Esophagus muscularis mucosa (tissue), 3 donors: Measurements from ENCODE around the gene MST1R.

Experiments used
- POLR2A ChIP-seq: fragments of 450-650 bp; IDR thresholded peaks from one replicate; pipeline ENCODE4 v1.6.1; 2017; ENCODE audit warnings: antibody characterized with exemption, moderate library complexity, mild to moderate bottlenecking, low read depth
- TF ChIP-seq, protein P1 (sequence below), 3 experiments: fragments of 200-600 bp in 2 of 3; fragments of 450-650 bp in 1 of 3; sonication (generic) in 2 of 3; IDR thresholded peaks; one replicate each; pipeline ENCODE4 v1.5.1; 2017 to 2019; ENCODE audit warnings: antibody characterized with exemption in 3 of 3, mild to moderate bottlenecking in 2 of 3, moderate library complexity in 1 of 3

DNA sequence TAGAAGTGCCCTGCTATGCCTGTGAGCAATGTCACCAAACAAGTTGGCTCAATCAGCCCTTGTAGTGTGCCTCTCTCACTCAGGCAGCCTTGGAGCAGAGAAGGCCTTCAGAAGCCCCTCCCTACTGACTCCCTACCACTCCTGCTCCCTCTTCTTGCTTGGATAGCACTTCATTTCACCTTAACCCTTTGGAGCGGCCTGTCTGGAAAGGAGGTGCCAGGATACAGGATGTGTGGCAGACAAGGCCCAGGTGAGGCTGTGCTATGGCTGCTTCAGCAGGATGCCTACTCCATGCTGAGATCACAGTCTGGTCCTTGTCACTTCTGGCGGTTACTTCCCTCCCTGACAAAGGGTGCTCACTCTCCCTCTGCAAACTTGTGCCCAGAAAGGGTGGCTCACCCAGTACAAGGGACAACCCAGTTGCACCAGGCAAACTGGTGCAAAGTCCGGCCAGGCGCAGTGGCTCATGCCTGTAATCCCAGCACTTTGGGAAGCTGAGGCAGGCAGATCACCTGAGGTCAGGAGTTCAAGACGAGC, 24.9 kb upstream of the MST1R start:
- TF ChIP-seq, protein P1, sequence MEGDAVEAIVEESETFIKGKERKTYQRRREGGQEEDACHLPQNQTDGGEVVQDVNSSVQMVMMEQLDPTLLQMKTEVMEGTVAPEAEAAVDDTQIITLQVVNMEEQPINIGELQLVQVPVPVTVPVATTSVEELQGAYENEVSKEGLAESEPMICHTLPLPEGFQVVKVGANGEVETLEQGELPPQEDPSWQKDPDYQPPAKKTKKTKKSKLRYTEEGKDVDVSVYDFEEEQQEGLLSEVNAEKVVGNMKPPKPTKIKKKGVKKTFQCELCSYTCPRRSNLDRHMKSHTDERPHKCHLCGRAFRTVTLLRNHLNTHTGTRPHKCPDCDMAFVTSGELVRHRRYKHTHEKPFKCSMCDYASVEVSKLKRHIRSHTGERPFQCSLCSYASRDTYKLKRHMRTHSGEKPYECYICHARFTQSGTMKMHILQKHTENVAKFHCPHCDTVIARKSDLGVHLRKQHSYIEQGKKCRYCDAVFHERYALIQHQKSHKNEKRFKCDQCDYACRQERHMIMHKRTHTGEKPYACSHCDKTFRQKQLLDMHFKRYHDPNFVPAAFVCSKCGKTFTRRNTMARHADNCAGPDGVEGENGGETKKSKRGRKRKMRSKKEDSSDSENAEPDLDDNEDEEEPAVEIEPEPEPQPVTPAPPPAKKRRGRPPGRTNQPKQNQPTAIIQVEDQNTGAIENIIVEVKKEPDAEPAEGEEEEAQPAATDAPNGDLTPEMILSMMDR (IDR thresholded peaks at IDR 0.05), result no peak
- no peak for TF ChIP-seq POLR2A
